Measurements from ENCODE around the gene NFYB. TPM values are rescaled to one million over a fixed set of nuclear protein-coding genes. Genes with fewer than 3 reads are reported as not detected.

NFYB gene
- total and polyA plus RNA-seq, 2 donors (not counting 1 experiment from before 2014, with no cell fraction given), result 11.7 to 27.2 TPM

DNA sequence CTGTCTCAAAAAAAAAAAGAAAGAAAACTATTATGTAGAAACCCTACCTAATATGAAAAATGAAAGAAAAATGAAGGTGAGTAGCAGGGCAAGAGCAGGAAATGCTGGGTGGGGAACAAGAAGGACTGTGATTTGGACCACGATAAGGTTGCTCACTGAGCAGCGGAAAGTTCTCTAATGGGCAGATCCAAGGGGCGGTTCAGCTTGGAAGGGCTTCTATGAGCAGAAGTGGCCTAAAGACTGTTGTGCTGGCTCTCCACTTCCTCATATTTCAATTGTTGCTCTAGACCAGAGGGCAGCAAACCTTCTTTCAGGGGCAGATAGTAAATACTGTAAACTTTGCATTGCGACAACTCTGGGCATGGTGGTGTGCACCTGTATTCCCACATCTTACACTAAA is 16.3 kb upstream of the NFYB start:
- intact Hi-C loops (cut with micrococcal nuclease), result no loop called here
- H3K9ac ChIP-seq (ENCODE audit: low read length), result no peak overlapping the region
- peak overlapping the region; percentile 18 for H2AFZ ChIP-seq (ENCODE audit: insufficient read depth, low read depth, low read length, poor library complexity, severe bottlenecking)
- H4K20me1 ChIP-seq (ENCODE audit: control insufficient read depth, insufficient read depth, low read length, poor library complexity, severe bottlenecking), result no peaks in the 10 kb centered on the region
- CTCF ChIA-PET, result no interaction called here
- DNase-seq, result peak; percentile 33
- Mint-ChIP-seq H3K27me3 (peaks cover 17% of the 10 kb centered on the region), H3K4me1 (peaks cover 6% of the 10 kb centered on the region), H3K4me3 (no peak overlapping the region), H3K9me3 (ENCODE audit: insufficient read depth) (no peaks in the 10 kb centered on the region), H3K27ac (no peak overlapping the region)
- no peaks in the 10 kb centered on the region for H3K9me3 ChIP-seq (ENCODE audit: control extremely low read depth in 1 of 3, control insufficient read depth in 2 of 3, insufficient read depth in 1 of 3, low read length in 2 of 3)
- H3K4me3 ChIP-seq (ENCODE audit: control extremely low read depth in 1 of 5, extremely low read depth in 1 of 5, insufficient read depth in 1 of 5, low read depth in 2 of 5, low read length in 4 of 5), result no peak overlapping the region
- ATAC-seq (ENCODE audit: low read depth), result no peak
- no peaks in the 10 kb centered on the region for H3K79me2 ChIP-seq (ENCODE audit: control insufficient read depth, insufficient read depth, low read length)
- H3K36me3 ChIP-seq (replicated peaks in 1 of 2; ENCODE audit: control extremely low read depth in 1 of 2, control insufficient read depth in 1 of 2, extremely low read depth in 1 of 2, insufficient read depth in 2 of 2, low read length in 1 of 2), result no peaks in the 10 kb centered on the region
- WGBS (ENCODE audit: insufficient coverage), result 40% methylated on average over 2 of the region's 4 CpGs
- peaks cover 4 to 9% of the 10 kb centered on the region in 2 donors for H3K4me1 ChIP-seq (ENCODE audit: control insufficient read depth in 2 of 2, insufficient read depth in 2 of 2, low read length in 2 of 2)
- POLR2A ChIA-PET, result interaction anchor here (0.6 kb wide), 1 partner anchor 13 kb away, joined by 3 read pairs; no protein-coding TSS in a partner anchor
- no peaks in the 10 kb centered on the region for H3K27me3 ChIP-seq (replicated peaks in 1 of 4; ENCODE audit: control extremely low read depth in 1 of 4, control insufficient read depth in 3 of 4, insufficient read depth in 4 of 4, low read length in 3 of 4)
- no peak overlapping the region for H3K27ac ChIP-seq (ENCODE audit: low read length in 2 of 2)
- H3K4me2 ChIP-seq (replicated peaks; ENCODE audit: low read depth, low read length, poor library complexity, severe bottlenecking), result peak overlapping the region; percentile 3
- TF ChIP-seq, protein P1, sequence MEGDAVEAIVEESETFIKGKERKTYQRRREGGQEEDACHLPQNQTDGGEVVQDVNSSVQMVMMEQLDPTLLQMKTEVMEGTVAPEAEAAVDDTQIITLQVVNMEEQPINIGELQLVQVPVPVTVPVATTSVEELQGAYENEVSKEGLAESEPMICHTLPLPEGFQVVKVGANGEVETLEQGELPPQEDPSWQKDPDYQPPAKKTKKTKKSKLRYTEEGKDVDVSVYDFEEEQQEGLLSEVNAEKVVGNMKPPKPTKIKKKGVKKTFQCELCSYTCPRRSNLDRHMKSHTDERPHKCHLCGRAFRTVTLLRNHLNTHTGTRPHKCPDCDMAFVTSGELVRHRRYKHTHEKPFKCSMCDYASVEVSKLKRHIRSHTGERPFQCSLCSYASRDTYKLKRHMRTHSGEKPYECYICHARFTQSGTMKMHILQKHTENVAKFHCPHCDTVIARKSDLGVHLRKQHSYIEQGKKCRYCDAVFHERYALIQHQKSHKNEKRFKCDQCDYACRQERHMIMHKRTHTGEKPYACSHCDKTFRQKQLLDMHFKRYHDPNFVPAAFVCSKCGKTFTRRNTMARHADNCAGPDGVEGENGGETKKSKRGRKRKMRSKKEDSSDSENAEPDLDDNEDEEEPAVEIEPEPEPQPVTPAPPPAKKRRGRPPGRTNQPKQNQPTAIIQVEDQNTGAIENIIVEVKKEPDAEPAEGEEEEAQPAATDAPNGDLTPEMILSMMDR (IDR thresholded peaks at IDR 0.05), result no peak
- TF ChIP-seq EZH2 (IDR thresholded peaks at IDR 0.05; ENCODE audit: borderline replicate concordance, insufficient read depth, low read depth, low read length, poor library complexity, severe bottlenecking), result no peak

DNA sequence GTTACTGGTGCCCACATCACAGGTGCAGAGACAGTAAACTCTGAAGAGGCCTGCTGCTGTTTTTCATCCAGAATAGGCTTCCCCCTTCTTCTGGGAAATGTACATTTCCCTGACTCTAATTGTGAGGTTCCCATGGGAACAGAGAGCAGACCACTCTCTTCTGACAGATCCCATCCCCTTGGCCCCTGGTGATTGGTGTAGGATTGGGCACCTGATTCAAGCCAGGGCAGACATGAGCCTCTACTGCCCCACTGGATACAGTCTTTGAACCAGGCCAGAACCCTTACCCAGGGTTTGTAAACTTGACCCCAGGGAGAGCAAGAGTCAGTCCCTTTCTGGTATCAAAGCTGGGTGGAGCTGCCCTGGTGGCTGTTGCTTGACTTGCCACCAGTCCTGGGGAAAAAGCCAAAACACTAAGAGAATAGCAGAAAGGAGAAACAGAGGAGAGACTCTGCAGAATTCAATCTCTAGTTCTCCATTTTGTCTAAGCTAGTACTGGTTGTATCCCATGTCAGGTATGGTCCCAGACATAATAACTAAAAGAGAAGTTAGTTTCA is 14.8 kb upstream of the NFYB start:
- no peak overlapping the region for H3K27ac Mint-ChIP-seq
- CTCF ChIA-PET, result no interaction called here
- Histone ChIP-seq H3K4me2 (replicated peaks; ENCODE audit: low read depth, low read length, poor library complexity, severe bottlenecking) (no peak overlapping the region), H3K27ac (ENCODE audit: low read length in 2 of 2) (no peak overlapping the region), H3K36me3 (replicated peaks in 1 of 2; ENCODE audit: control extremely low read depth in 1 of 2, control insufficient read depth in 1 of 2, extremely low read depth in 1 of 2, insufficient read depth in 2 of 2, low read length in 1 of 2) (no peaks in the 10 kb centered on the region), H2AFZ (ENCODE audit: insufficient read depth, low read depth, low read length, poor library complexity, severe bottlenecking) (no peak overlapping the region), H4K20me1 (ENCODE audit: control insufficient read depth, insufficient read depth, low read length, poor library complexity, severe bottlenecking) (no peaks in the 10 kb centered on the region), H3K4me3 (ENCODE audit: control extremely low read depth in 1 of 5, extremely low read depth in 1 of 5, insufficient read depth in 1 of 5, low read depth in 2 of 5, low read length in 4 of 5) (no peak overlapping the region), H3K9me3 (ENCODE audit: control extremely low read depth in 1 of 3, control insufficient read depth in 2 of 3, insufficient read depth in 1 of 3, low read length in 2 of 3) (no peaks in the 10 kb centered on the region), H3K9ac (ENCODE audit: low read length) (no peak overlapping the region), H3K4me1 (ENCODE audit: control insufficient read depth in 2 of 2, insufficient read depth in 2 of 2, low read length in 2 of 2) (peaks cover 4 to 9% of the 10 kb centered on the region in 2 donors), H3K79me2 (ENCODE audit: control insufficient read depth, insufficient read depth, low read length) (no peaks in the 10 kb centered on the region), H3K27me3 (replicated peaks in 1 of 4; ENCODE audit: control extremely low read depth in 1 of 4, control insufficient read depth in 3 of 4, insufficient read depth in 4 of 4, low read length in 3 of 4) (no peaks in the 10 kb centered on the region)
- peaks cover 6% of the 10 kb centered on the region for H3K4me1 Mint-ChIP-seq
- ATAC-seq (ENCODE audit: low read depth), result no peak
- DNase-seq, result no peak
- intact Hi-C loops (cut with micrococcal nuclease), result no loop called here
- no peak overlapping the region for H3K4me3 Mint-ChIP-seq
- POLR2A ChIA-PET, result no interaction called here
- TF ChIP-seq, protein P1 (IDR thresholded peaks at IDR 0.05), result no peak
- TF ChIP-seq EZH2 (IDR thresholded peaks at IDR 0.05; ENCODE audit: borderline replicate concordance, insufficient read depth, low read depth, low read length, poor library complexity, severe bottlenecking), result no peak
- no peaks in the 10 kb centered on the region for H3K9me3 Mint-ChIP-seq (ENCODE audit: insufficient read depth)
- peaks cover 25% of the 10 kb centered on the region for H3K27me3 Mint-ChIP-seq

Data from B cell (primary cell).